GM08714 (cell line): ENCODE data around the gene TSPAN6.

ENCODE experiments used
- H3K4me3 ChIP-seq: fragments of 200-500 bp; sonication (Bioruptor generic); 2 replicates; pipeline ENCODE4 v1.5.1; 2014; ENCODE audit warnings: mild to moderate bottlenecking, low read length, inconsistent platforms
- ZNF274 ChIP-seq: IDR thresholded peaks from 2 replicates; pipeline ENCODE4 v1.6.1; 2012; ENCODE audit warnings: mild to moderate bottlenecking, low read depth, low read length

Gene TSPAN6

DNA sequence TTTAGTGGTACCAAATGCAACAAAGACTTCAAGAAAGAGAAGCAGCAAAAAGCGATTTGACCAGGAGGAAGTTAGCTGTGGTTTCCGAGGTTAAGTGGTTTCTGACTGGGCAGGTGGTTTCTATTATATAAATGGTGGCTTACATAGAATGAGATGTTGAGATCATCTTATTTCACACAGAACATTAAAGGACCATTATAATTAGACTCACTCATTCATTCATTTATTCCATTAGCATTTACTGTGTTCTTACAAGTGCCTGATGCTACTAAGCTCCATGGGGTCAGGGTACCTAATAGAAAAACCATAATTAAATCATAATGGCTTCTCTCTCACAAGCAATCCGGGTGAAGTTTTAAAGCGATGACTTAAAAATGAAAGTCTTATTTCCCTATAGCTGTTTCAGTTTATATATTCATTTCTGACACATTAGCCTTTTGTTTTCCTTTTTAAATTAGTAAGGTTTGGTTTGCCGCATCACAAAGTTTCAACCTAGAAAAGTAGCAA is 10.6 kb downstream of the TSPAN6 start:
- TF ChIP-seq ZNF274 = no peak
- H3K4me3 ChIP-seq = no peak overlapping the region

DNA sequence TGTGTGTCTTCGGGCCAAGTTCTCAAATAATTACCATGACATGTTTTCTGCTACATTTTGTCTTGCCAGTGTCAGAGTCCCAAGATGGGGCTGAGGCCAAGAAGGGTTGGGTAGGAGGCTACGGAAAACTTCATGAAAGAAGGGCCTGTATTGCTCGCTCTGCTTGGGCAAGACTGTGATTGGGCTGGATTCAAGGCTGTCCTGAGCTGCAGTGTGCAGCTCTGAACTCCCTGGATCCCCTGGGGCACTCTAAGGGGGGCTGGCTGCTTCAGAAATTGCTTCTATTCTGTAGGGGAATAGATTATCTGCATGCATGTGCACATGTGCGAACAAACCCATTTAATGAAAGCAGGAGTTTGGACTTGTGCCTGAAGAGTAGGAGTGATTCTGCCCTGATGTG is 13.6 kb downstream of the TSPAN6 start:
- TF ChIP-seq ZNF274 = no peak
- H3K4me3 ChIP-seq = no peak overlapping the region

DNA sequence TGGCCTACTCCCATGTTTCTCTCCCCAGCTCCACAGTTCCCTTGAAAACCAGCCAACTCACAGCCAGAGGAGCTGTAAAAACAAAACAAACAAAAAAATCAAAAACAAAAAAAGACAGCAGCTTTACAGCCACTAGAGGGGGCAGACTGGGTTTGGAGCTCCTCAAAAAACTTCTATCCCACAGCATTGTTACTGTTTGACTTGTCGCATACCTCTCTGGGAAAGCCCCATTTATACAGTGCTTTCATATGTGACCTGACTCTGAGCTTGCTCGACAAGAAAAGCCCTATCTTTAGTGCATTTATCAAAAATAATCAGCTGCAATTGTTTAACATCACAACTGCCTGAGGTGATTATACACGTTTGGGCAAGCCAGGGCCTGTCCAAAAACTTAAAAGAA is 21.6 kb downstream of the TSPAN6 start:
- no peak for TF ChIP-seq ZNF274
- no peak overlapping the region for H3K4me3 ChIP-seq

DNA sequence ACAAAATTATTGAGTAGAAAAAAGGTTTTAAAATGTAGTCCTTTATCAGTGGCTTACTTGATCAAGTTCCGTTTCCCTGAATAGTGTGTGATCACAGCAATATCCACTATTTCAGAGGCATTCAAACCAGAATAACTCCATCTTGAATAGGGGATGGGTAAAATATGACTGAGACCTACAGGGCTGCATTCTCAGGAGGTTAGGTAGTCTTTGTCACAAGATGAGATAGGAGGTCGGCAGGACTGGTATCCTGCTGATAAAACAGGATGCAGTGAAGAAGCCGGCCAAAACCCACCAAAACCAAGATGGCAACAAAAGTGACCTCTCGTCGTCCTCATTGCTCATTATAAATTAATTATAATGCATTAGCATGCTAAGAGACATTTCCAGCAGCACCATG is 24.7 kb downstream of the TSPAN6 start:
- H3K4me3 ChIP-seq = no peak overlapping the region
- TF ChIP-seq ZNF274 = no peak

DNA sequence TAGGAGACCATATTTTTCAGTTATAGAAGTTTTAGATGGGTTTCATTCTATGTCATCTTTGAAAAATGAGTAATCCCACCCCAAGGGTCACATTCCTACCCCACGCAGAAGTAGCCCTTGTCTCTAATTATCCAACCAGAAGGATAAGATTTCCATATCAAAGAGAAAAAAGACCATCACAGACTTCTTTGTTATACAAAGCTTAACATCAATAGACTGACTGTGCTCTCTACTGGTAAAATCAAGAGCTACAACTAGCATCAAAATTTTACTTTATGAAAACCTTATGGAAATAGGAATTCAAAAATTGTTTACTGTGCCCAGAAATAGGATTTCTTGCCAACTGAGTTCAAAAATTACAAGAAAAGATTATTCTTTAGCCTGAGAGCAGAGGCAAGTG is 27.0 kb downstream of the TSPAN6 start:
- TF ChIP-seq ZNF274 = no peak
- no peak overlapping the region for H3K4me3 ChIP-seq

DNA sequence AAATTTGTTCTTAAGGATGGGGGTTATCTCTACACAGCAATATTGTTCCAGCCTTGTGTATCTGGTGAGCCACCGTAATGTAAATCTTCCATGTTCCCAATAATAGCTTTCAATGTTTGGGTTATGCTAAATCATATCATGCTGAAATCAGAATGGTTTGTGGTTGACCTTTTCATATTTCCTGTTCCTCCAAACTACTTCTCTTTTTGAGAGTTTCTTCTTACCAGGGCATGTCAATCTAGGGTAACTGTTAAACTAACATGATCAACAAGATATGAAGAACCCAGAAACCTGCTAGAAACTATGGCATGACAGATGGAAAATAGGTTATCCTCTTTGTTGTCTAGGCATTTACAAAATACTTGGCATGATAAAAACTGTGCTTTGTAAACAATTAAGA is 29.9 kb downstream of the TSPAN6 start:
- no peak overlapping the region for H3K4me3 ChIP-seq
- no peak for TF ChIP-seq ZNF274

DNA sequence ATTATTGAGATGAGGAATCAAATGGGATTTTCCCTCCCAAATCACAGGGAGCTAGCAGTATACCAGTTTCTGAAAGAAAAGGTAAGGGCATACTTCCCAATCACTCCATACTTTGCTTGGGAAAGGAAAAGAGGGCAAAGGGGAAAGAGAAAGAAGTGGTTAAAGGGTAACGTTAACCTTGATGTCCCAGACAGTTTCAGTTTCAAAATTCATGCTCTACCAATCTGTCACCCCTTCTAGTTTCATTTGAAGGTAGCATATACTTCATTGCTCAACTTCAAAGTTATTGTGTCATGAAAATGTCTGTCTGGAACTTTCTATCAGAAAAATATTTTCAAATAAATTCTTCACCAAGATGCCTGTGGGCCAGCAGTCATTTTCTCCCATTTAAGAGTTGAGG is 35.8 kb downstream of the TSPAN6 start:
- H3K4me3 ChIP-seq = no peak overlapping the region
- TF ChIP-seq ZNF274 = no peak

DNA sequence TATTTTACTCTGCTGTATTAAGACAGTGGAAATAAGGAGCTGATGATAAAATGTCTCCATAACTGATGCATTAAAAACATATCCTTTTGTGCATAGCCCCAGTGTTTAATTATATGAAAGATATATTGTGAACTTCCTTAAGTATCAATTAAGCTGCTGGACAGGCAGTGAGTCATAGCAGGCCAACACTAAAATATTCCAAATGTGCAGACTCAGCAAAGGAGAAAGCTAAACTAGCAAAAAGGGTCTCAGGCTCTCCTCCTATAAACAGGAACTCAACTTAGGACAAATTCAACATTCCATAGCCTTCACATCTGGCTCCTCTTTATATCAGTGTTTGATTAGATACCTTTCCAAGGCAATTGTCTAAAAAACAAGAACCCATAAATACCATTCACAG is 36.3 kb downstream of the TSPAN6 start:
- no peak overlapping the region for H3K4me3 ChIP-seq
- TF ChIP-seq ZNF274 = no peak

DNA sequence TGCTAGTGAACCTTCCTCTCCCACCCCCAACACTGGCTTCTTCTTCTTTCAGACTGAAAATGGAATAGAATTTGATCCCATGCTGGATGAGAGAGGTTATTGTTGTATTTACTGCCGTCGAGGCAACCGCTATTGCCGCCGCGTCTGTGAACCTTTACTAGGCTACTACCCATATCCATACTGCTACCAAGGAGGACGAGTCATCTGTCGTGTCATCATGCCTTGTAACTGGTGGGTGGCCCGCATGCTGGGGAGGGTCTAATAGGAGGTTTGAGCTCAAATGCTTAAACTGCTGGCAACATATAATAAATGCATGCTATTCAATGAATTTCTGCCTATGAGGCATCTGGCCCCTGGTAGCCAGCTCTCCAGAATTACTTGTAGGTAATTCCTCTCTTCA is 37.1 kb downstream of the TSPAN6 start:
- no peak for TF ChIP-seq ZNF274
- no peak overlapping the region for H3K4me3 ChIP-seq

DNA sequence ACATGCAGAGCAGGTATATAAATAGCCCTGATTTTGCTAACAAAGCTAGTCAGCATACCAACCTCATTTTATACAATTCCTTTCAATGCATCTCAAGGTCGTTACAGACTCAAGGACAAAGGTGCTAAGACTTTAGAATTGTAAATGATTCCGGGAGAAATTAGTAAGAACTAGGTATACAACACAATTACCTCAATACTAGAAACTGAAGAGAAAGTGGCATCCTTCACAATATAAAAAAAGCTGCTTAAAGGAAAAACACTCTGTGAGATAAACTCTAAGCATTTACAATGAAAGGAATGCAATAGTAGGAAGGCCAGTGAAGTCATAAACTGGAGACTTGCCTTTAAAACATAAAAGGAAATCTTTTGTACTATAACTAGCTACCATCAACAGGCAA is 40.0 kb downstream of the TSPAN6 start:
- TF ChIP-seq ZNF274 = no peak
- no peak overlapping the region for H3K4me3 ChIP-seq

DNA sequence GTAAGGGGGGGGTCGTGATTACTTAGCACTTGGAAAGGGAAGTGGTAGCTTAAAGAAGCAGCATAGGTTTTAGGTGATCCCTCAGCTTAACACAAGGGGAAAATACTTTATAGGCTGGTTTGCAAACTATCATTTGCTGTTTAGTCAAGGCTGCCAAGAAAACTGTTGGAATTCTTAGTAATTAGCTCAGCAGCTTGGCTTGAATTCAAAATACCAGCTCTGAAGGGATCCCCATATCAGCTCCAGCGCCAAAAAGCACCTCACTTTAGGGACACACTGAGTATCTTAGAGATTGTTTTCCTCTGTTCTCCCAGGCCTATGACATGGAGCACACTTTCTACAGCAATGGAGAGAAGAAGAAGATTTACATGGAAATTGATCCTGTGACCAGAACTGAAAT is 43.0 kb downstream of the TSPAN6 start:
- TF ChIP-seq ZNF274 = no peak
- no peak overlapping the region for H3K4me3 ChIP-seq

DNA sequence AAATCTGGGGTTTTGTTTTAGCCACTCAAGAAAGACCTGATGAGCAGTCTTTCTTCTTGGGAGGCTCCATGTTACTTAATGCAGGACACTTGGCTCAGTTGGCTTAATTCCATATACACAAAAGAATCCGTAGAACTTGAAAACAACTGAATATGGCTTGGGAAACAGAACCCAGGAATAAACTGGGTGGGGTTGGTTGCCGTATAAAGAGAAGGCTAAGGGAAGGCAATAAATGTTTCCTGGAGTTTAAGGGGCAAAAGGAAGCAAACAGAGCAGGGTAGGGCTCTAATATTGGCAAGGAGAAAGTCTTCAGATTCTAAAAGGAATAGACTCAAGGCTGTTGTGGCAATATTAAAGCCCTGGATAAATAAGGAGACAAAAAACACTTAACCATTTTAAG is 43.5 kb downstream of the TSPAN6 start:
- H3K4me3 ChIP-seq = no peak overlapping the region
- no peak for TF ChIP-seq ZNF274

DNA sequence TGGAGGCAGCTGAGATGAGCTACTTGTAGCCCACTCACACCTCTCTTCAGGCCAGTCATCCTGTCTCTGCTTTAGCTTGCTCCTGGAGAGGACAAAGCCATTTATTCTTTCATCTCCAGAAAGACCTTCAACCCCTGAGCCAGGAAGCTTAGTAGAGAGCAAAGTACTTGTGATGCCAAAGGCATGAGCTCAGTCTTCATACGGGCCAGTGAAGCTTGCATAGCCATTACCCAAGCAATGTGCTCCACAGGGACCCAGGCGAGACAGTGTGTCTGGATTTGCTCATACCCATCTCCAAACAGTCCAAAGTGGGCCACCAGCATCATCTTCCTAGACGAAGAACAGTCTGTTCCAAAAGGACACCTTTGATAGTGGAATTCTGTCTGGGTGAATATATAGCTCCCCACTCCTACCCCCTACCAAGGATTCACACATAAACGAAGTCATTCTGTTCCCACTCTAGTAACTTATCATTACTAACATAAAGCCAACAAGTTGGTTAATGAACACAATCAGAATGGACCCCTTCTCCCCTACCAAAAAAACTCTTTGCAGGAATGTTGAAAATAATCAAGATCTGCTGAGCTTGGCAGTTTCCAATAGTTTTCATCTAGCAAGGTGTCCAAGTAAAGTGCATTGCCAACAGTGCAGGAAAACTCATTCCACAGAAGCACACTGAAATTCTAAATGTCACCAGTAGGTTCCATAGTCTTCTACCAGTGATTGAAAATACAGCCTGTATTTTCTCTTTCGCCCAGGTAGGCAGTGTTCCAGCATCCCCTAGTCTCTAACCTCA is 45.2 kb downstream of the TSPAN6 start:
- H3K4me3 ChIP-seq = no peak overlapping the region
- TF ChIP-seq ZNF274 = no peak

DNA sequence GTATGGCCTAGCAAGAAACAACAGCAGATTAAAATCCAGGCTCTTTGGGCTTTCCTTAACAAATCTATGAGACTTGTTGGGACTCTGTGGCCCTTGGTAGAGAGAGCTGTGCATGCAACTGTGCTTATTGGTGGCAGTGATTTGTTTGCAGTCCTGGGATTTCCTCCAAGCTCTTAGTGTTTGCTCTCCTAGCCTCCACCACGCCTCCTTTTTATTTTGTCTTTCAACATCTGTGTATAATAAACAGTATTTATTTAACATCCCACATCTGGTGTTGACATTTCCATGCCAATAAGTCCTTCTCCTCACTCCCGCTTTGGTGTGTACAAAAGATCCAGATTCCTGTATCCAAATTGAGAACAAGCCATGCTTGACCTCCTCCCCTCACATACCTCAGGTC is 48.7 kb downstream of the TSPAN6 start:
- TF ChIP-seq ZNF274 = no peak

DNA sequence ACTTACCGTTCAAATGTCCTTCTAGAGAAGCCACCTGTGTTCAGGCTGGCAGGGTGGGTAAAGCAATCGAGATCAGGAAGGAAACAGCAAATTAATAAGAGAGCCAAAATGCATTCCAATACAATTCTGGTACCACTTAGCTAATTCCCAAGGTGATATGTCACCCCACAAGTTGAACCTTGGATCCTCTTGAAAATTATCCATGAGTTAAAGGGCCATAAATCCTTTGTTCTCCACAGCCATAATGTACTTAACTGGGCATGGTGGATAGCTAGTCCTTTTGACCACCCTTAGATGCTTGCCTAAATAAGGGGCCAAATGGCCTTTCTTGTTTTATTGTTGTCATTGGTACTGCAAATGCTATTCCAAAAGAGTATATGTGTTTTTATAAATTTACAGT is 49.9 kb downstream of the TSPAN6 start:
- no peak overlapping the region for H3K4me3 ChIP-seq
- no peak for TF ChIP-seq ZNF274

More for the DNA sequence above, 48.7 kb downstream of the TSPAN6 start:
- no peak overlapping the region for H3K4me3 ChIP-seq

DNA sequence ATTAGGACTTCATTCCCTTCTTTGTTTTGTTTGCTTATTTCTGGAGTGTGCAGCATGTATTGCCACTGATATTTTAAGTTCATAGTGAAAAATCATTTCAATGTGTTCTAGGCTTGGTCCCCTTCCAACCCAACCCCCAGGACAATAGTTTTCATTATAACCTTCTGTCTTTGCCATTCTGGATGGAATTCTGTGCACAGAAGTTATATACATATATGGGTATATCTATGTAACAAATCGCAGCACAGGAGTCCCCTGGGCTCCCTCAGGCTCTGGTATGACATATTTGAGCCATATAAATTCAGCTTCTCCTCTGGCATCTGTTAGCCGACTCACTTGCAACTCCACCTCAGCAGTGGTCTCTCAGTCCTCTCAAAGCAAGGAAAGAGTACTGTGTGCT is 52.0 kb downstream of the TSPAN6 start, which contains the start of gene TNMD:
Gene TNMD (plus strand): TSS at position 326 of the 400 bp plus-strand sequence. CDS start 83 bp downstream, outside the sequence.
- TF ChIP-seq ZNF274 = no peak
- H3K4me3 ChIP-seq = no peak within 1 kb of the TSS
